ENCODE measurements around the gene MTCL3.

The MTCL3 gene

DNA sequence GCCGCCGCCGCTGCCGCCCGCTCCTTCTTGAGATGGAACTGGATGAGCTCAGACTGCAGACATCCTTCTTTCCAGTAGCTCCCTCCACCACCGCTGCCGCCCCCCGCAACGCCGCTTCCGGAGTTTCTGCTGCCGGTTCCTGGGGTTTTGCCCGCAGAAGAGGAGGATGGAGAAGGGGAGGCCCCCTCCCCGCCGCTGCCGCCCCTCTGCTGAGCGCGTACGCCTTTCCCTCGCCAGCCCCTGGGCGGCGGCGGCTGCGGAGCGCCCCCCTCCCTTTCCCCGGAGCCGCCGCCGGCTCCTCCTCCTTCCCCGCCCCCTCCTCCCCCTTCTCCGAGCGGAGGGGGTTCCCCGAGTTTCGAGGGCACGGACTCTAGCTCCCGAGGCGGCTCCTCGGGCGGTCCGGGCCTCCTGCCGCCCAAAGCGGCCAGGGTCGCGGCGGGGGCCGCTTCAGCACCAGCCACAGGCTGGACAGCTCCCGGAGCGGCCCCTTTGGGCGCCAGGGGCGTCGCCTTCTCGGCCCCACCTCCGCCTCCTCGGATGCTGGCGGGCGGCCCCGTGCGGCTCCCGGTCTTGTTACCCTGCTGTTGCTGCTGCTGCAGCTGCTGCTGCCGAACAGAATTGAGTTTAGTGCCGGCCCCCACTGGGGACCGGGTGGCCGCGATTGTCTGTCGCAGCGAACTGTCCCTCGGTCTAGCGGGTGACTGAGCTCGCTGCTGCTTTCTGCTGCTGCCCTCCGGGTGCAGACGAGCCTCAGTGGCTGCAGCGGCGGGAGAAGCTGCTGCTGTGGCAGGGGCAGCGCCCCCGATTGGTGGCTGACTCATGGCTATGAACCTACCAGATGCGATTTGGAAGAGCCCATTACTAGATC, 3.1 kb downstream of the MTCL3 start (continued):
- TF ChIP-seq GABPB1 (CRISPR knock-in tag; IDR thresholded peaks at IDR 0.05) (peak; percentile 76; the same call in 1 of the 2 replicates), MBD4 (IDR thresholded peaks at IDR 0.05; ENCODE audit: borderline replicate concordance, low read length) (no peak), SMARCC2 (IDR thresholded peaks at IDR 0.05) (no peak), ZNF547 (CRISPR knock-in tag; IDR thresholded peaks at IDR 0.05) (peak; percentile 78), SIN3A (IDR thresholded peaks at IDR 0.05; ENCODE audit: borderline replicate concordance, low read depth, low read length) (no peak), ZNF333 (CRISPR knock-in tag; IDR thresholded peaks at IDR 0.05; ENCODE audit: borderline replicate concordance) (peak; percentile 77; the same call in 1 of the 2 replicates), PCBP1 (IDR thresholded peaks at IDR 0.05; ENCODE audit: borderline replicate concordance, low read depth, low read length) (no peak), HHEX (CRISPR knock-in tag; IDR thresholded peaks at IDR 0.05) (no peak), EED (CRISPR knock-in tag; IDR thresholded peaks at IDR 0.05) (peak; percentile 60), ZNF572 (CRISPR knock-in tag; IDR thresholded peaks at IDR 0.05) (no peak), PTBP1 (IDR thresholded peaks at IDR 0.05; ENCODE audit: low read depth, low read length, poor library complexity, severe bottlenecking) (peak; percentile 43), GTF3A (CRISPR knock-in tag; conservative IDR thresholded peaks at IDR 0.05) (no peak)
- TF ChIP-seq, protein P1, sequence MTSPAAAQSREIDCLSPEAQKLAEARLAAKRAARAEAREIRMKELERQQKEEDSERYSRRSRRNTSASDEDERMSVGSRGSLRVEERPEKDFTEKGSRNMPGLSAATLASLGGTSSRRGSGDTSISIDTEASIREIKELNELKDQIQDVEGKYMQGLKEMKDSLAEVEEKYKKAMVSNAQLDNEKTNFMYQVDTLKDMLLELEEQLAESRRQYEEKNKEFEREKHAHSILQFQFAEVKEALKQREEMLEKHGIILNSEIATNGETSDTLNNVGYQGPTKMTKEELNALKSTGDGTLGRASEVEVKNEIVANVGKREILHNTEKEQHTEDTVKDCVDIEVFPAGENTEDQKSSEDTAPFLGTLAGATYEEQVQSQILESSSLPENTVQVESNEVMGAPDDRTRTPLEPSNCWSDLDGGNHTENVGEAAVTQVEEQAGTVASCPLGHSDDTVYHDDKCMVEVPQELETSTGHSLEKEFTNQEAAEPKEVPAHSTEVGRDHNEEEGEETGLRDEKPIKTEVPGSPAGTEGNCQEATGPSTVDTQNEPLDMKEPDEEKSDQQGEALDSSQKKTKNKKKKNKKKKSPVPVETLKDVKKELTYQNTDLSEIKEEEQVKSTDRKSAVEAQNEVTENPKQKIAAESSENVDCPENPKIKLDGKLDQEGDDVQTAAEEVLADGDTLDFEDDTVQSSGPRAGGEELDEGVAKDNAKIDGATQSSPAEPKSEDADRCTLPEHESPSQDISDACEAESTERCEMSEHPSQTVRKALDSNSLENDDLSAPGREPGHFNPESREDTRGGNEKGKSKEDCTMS (CRISPR knock-in tag; conservative IDR thresholded peaks at IDR 0.05) = peak; percentile 82; the same call in 1 of the 2 replicates
- TF ChIP-seq, protein P2, sequence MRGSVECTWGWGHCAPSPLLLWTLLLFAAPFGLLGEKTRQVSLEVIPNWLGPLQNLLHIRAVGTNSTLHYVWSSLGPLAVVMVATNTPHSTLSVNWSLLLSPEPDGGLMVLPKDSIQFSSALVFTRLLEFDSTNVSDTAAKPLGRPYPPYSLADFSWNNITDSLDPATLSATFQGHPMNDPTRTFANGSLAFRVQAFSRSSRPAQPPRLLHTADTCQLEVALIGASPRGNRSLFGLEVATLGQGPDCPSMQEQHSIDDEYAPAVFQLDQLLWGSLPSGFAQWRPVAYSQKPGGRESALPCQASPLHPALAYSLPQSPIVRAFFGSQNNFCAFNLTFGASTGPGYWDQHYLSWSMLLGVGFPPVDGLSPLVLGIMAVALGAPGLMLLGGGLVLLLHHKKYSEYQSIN (CRISPR knock-in tag; IDR thresholded peaks at IDR 0.05; ENCODE audit: borderline replicate concordance) = no peak
- TF ChIP-seq, protein P3, sequence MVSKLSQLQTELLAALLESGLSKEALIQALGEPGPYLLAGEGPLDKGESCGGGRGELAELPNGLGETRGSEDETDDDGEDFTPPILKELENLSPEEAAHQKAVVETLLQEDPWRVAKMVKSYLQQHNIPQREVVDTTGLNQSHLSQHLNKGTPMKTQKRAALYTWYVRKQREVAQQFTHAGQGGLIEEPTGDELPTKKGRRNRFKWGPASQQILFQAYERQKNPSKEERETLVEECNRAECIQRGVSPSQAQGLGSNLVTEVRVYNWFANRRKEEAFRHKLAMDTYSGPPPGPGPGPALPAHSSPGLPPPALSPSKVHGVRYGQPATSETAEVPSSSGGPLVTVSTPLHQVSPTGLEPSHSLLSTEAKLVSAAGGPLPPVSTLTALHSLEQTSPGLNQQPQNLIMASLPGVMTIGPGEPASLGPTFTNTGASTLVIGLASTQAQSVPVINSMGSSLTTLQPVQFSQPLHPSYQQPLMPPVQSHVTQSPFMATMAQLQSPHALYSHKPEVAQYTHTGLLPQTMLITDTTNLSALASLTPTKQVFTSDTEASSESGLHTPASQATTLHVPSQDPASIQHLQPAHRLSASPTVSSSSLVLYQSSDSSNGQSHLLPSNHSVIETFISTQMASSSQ (IDR thresholded peaks at IDR 0.05; ENCODE audit: low read depth) = no peak
- TF ChIP-seq, protein P3 (CRISPR knock-in tag; IDR thresholded peaks at IDR 0.05; ENCODE audit: borderline replicate concordance) = no peak
- TF ChIP-seq, protein P4, sequence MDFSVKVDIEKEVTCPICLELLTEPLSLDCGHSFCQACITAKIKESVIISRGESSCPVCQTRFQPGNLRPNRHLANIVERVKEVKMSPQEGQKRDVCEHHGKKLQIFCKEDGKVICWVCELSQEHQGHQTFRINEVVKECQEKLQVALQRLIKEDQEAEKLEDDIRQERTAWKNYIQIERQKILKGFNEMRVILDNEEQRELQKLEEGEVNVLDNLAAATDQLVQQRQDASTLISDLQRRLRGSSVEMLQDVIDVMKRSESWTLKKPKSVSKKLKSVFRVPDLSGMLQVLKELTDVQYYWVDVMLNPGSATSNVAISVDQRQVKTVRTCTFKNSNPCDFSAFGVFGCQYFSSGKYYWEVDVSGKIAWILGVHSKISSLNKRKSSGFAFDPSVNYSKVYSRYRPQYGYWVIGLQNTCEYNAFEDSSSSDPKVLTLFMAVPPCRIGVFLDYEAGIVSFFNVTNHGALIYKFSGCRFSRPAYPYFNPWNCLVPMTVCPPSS (IDR thresholded peaks at IDR 0.05) = no peak
- TF ChIP-seq, protein P5, sequence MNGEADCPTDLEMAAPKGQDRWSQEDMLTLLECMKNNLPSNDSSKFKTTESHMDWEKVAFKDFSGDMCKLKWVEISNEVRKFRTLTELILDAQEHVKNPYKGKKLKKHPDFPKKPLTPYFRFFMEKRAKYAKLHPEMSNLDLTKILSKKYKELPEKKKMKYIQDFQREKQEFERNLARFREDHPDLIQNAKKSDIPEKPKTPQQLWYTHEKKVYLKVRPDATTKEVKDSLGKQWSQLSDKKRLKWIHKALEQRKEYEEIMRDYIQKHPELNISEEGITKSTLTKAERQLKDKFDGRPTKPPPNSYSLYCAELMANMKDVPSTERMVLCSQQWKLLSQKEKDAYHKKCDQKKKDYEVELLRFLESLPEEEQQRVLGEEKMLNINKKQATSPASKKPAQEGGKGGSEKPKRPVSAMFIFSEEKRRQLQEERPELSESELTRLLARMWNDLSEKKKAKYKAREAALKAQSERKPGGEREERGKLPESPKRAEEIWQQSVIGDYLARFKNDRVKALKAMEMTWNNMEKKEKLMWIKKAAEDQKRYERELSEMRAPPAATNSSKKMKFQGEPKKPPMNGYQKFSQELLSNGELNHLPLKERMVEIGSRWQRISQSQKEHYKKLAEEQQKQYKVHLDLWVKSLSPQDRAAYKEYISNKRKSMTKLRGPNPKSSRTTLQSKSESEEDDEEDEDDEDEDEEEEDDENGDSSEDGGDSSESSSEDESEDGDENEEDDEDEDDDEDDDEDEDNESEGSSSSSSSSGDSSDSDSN (CRISPR knock-in tag; IDR thresholded peaks at IDR 0.05) = peak; percentile 59

All from HepG2 (cell line).